Epithelial cell of proximal tubule (primary cell): Measurements from ENCODE around the gene SLC10A3. TPM values are rescaled to one million over a fixed set of nuclear protein-coding genes. Genes with fewer than 3 reads are reported as not detected.

Source experiments
- DNase-seq: peaks from one replicate; pipeline ENCODE4 v3.0.0-alpha.2; 2011; ENCODE audit warnings: low read depth
- H3K4me3 ChIP-seq: 2 replicates; pipeline ENCODE4 v1.5.1; 2011; ENCODE audit warnings: low read depth, mild to moderate bottlenecking, low read length
- CTCF ChIP-seq: conservative IDR thresholded peaks from 2 replicates; pipeline ENCODE4 v1.5.1; 2012; ENCODE audit warnings: low read depth, mild to moderate bottlenecking, low read length
- total RNA-seq: library from RNA; depleted of rRNA; stranded (reverse); fragments of >200 nt; gene quantifications from 2 replicates; pipeline ENCODE4 v1.2.3, GENCODE V29; 2015

Gene SLC10A3
- total RNA-seq, 1 donor from 2014 or later = 29.1 TPM

DNA sequence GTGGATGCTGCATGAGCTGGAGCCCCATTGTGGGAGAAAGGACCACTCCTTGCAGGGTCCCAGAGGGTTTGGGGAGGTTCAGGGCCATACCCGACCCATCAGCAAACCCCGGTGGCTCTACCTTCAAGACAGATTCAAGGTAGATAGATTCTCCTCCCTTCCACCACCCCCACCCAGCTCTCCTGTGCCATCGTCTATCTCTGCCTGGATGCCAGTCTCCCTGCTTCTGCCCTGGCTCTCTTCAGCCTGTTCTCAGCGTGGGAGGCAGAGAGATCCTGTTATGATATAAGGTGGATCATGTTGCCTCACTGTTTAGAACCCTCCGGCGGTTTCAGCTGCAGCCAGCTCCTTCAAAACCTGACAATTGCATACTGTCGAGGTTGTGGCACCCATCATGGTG lies 16.7 kb downstream of the SLC10A3 start:
- no peak for TF ChIP-seq CTCF
- no peak for DNase-seq

GRCh38 chrX:154472685-154473632 lies 17.5 kb downstream of the SLC10A3 start:
- no peak for DNase-seq
- no peak overlapping the region for H3K4me3 ChIP-seq
- no peak for TF ChIP-seq CTCF

More for the DNA sequence above, 16.7 kb downstream of the SLC10A3 start:
- no peak overlapping the region for H3K4me3 ChIP-seq

- DNase-seq = no peak
- no peak for TF ChIP-seq CTCF
- H3K4me3 ChIP-seq = no peak overlapping the region
Measured at GRCh38 chrX:154471839-154472684, 18.4 kb downstream of the SLC10A3 start.

DNA sequence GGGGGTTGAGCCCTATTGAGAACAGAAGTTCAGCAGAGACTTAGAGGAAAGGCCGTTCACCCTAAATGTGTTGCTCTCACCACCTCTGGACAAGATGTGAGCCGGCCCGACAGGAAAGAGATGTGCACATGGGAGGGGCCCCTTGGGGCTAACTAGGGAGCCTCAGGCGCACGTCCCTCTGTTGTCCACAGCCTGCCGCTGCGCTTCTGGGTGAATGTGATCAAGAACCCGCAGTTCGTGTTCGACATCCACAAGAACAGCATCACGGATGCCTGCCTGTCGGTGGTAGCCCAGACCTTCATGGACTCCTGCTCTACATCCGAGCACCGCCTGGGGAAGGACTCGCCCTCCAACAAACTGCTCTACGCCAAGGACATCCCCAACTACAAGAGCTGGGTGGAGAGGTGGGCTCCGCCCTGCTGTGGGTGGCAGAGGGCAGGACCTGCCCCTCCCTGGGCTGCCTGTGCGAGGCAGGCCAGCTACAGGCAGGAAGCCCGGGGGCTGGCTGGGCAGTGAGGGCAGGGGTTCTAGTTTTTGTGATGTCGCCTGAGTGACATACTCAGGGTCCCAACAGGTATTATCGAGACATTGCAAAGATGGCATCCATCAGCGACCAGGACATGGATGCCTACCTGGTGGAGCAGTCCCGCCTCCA lies 19.4 kb downstream of the SLC10A3 start:
- DNase-seq = no peak
- no peak for TF ChIP-seq CTCF
- H3K4me3 ChIP-seq = no peak overlapping the region

DNA sequence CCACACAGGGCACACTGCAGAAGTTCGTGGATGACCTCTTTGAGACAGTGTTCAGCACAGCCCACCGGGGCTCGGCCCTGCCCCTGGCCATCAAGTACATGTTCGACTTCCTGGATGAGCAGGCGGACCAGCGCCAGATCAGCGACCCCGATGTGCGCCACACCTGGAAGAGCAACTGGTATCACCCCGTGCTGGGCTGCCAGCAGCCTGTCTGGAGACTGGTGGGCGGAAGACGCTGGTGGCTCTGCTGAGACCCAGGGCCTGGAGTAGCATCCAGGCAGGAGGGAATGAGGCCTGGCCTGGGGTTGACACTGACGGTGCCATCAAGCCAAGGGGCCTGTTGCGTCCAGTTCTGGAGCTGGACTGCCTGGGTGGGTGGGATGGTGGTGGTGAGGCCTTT lies 20.0 kb downstream of the SLC10A3 start:
- TF ChIP-seq CTCF = no peak
- no peak overlapping the region for H3K4me3 ChIP-seq
- DNase-seq = no peak

DNA sequence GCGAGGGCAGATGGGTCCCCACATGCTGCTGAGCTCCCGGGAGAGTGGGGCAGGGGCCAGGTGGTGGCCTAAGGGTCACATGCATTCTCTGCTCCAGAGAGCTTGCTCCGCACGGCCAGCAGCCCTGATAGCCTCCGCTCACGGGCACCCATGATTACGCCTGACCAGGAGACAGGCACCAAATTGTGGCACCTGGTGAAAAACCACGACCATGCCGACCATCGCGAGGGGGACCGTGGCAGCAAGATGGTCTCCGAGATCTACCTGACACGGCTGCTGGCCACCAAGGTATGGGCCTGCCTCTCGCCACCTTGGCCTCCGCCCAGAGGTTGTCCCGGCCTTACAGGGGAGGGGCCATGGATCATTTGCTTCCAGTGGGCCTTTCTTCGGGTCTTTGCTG lies 20.5 kb downstream of the SLC10A3 start:
- H3K4me3 ChIP-seq = no peak overlapping the region
- DNase-seq = no peak
- TF ChIP-seq CTCF = no peak
